GM19351 (cell line): ENCODE measurements around the gene NDUFC1.
"Not testable (repeated sequence)": the region's sequence is repeated elsewhere in the genome, so short reads cannot be mapped to it uniquely, and the experiment has no call there.

Experiments
- ATAC-seq: cut with Tn5 transposase; IDR thresholded peaks from one replicate; pipeline ENCODE4 v1.9.1; 2021; ENCODE audit warnings: mild to moderate bottlenecking, moderate library complexity; ENCODE audit not compliant: unreplicated experiment

Gene NDUFC1

DNA sequence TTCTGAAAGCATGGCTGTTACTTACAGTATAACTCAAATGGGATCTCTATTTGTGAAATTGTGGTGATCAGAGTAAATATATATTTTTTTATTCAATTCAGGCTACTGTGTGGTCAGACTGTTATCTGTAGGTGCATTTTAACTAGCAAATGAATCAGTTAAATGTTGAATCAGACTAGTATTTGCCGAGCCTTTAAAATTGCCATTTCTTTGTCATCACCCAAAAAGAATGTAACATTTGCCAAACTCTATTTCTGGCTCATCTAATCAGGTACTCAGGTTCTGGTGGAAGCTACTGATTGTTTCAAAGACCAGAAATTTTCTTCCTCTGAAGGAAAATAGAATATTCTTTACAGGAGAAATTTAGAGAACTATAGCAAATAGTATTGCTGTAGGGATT, 2.7 kb downstream of the NDUFC1 start:
- ATAC-seq: no peak

DNA sequence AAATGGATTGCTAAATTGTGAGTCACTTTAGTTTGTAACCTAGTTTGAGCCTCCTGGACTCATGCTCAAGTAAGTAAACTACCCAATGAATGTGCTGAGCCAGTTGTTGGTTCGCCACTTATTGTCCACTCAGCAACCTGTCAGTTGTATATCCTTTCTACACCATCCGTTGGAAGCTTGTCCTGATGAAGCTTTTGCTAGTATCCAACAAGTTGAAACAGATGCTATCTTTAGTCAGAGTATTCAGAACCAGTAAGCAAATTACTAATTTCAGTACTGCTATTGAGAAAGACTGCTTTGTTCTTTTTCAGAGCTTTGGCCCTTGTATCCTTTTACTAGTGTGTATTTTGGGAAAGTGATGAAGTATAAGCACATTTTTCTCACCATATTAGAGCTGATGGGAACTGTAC, 5.3 kb downstream of the NDUFC1 start:
- ATAC-seq: no peak

DNA sequence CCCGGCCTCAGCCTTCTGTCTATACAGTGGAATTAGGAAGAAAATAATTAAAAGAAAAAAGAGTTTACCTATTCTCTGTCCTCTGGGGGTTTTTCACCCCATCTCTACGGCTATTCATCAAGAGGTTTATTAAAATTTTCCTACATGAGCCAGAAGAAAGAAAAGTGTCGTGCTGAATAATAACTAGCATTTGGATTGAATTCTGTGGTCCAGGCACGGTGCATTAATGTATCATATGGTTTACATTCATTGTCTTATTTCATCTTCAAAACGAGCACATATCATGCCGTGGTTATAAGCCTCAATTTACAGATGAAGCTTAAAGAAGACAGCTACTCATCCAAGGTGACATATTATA, 6.4 kb downstream of the NDUFC1 start:
- ATAC-seq: no peak

DNA sequence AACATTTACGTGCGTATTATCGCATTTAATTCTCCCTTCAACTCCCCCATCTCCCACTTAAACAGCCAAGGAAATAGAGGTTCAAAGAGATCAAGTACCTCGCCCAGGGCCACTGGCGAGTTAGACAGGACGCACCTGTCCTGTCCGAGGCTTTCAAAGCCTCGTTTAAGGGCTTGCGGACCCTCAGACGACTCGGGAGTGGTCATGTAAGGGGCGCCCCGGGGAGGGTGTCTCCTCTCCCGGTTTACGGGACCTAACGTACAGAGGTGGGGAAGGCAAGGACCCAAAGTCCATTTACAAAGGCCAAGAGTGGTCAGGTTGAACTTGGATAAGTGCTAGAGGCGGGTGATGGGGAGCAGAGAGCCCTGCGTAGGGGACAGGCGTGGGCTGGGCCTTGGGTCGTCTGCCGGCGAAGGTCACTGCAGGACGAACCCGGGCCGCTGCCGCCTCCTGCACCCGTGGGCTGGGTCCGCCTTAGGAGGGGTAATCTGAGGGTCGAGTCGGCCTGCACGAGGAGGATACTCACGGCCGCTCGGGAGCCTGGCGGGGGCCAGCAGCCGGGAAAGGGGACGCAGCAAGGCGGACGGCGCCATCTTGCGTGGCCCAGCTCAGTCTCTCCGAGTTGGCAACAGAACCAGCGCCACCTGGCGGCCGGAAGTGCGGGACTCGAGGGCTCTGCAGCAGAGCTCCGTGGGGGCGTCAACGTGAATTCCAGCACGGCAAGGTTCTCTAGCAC, 6.9 kb downstream of the NDUFC1 start:
- ATAC-seq: peak; percentile 88

DNA sequence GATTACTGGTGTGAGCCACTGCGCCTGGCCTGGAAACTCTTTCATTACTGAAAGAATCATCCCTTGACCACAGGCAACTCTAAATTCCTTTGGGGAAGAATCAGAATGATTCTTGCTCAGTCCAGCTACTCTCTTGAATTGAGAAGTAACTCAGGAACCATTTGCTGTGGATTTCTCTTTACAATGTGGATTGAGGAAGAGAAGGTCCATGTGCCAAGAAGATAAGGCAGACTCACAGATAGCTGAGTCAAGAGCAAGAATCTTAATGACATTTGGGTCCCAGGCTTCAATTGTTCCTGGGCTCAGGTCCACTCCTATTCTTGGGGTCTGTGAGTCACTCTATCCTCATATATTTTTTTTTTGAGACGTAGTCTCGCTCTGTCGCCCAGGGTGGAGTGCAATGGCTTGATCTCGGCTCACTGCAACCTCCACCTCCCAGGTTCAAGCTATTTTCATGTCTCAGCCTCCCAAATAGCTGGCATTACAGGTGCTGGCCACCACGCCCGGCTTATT, 16.0 kb downstream of the NDUFC1 start:
- no peak for ATAC-seq

DNA sequence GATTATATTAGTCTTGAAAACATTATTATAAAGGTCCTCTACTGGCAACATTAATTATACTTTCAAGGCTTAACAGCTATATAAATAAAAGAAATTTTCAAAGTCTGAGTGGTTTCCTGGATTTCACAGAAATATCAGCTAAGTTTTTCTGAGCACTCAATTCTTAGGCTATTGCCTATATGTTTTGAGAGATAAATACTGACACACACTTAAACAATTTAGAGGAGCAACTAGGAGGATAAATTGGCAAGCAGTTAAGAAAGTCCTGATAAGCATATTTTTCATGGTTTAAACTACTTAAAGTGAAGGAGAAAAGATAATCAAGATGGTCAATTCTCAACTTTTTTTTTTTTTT, 19.6 kb downstream of the NDUFC1 start:
- ATAC-seq: no peak

DNA sequence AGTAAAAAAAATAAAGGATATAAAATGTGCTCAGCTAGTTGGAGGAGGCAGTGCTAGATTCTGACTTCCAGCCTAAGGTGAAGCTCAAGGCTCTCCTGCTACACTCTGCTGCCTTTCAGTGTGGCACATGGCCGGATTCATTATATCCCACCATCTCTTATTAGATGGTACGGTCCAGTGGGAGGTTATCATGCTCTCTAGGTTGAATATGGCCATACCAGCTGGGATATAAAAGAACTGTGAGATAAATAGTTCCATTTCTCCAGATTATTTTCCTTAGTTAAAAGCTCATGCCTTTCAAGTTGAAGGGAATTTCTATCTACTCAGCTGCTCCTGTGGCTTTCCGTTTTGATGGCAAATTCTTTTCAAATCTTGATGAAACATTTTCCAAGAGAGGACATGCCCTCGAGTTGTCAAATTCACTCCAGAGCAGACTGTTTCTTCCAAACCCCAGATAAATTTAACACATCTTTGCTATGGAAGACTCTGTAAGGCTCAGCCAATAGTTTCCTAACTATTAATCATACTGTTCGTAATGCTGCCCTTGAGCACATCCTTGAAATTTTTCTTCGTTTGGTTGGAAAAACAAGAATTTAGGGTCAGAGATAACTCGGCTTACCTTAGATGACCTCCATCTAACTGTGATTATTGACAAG, 20.1 kb downstream of the NDUFC1 start:
- no peak for ATAC-seq

DNA sequence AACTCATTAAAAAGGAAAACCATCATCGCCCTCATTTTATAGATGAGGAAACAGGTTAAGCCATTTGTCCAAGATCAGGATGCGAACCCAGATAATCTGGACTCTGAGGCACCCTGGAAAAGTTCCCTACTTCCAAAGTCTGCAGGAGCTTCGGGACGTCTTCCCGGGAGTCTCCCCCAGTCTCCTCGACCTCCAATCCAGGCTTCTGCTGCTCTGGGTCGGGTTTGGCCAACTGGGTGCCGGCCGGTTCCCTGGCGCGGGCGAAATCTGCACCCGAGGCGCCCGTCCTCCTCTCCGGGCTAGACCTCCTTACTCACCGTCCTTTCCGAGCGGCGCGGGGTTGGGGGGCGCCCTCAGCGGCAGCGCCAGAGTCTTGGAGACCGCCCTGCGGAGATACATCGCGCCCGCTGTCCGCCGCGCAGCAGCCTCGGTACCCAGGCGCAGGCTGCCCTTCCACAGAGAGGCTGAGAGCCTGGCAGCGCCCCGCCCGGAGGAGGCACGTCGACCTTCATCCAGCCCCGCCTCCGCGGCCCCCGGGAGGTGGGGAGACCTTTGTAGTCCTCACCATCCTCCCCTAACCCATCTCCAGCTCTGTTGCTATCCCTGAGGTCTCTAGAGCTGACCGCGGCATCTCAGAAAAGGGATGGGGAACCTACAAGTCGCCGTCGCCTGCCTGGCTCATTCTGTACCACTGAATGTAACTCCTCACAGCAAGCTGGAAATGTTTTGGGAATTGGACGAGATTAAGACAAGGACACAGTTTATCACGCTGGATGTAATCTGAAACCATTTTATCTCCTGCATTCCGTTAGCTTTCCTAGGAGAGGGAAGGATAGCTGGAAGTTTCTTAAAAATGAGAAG, 22.3 kb downstream of the NDUFC1 start, which contains the start of gene MGARP:
Gene MGARP, minus strand, starts transcription at position 466 of the 861 bp plus-strand sequence. Its CDS starts 67 bp downstream, at position 399.
- ATAC-seq: no peak

DNA sequence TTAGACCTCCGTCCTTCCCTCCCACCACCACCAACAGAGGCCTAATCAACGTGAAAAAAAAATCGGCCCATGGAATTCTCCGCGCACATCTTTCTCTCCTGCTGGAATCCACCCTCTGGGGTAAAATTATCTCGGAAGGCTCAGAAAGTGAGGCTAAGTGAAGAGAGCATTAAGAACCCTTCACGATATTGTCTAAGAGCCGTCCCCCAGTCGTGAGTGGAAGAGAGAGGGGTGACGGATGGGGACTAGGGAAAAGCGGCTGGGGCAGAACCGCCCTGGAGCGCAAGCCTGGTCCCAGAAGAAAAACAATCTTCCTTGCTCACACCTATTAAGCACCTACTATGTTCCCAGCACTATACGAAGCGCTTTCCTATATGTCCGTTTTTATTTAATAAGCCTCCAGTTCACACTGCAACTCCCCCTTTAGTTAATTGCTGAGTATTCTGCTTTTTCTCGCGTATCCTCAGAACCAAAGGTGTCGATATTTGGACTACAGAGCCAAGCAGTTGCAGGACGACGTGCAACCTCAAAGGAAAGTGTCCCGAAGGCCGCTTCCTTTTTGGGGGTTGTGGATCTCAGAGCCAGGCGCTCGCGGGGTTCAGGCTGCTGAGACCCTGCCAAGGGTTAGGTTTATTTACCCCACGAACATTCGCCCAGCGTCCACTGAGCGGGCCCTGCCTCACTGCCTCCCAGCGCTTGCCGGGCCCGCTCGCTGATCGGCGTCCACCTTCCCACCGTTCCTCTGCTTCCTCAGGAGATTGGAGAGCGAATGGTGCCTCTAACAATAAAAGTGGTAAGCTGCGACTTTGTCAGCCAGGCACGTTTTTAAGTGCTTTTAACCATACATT, 23.1 kb downstream of the NDUFC1 start:
- ATAC-seq: no peak

DNA sequence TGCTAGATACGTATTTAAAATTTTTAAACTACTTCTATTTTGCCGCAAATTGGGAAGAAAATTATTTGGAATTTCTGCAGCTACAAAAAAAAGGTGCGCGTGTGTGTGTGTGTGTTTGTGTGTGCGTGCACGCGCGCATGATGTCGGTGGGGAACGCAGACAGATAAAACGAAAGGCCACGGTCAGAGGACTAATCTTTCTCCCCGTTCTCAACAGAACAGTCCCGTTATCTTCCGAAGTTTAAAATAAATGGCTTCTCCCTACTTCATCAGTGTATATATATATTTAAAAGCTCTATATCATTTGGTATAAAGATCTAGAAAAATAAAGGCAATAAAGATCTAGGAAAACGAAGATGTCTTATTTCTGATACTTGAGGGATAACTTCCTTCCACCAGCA, 23.8 kb downstream of the NDUFC1 start:
- no peak for ATAC-seq

DNA sequence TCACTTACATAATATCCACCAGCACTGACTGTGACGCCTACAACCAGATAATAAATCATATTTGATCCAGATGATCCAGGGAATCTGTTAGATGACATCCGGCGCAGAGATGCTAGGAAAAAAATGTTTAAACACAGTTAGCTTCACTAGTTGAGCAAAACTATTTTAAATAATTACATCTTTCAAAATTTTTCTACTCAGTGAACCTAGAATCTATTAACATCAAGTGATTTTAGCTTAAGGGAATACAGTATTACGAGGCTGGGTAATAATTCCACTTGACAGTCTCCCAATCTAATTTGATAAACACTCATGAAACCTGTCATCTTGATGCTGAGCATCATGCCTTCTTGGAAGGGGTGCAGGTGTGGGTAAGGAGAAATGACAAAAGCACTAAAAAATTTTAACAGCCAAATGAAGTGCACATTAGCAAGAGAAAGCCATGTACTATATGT, 27.0 kb downstream of the NDUFC1 start:
- ATAC-seq: no peak

DNA sequence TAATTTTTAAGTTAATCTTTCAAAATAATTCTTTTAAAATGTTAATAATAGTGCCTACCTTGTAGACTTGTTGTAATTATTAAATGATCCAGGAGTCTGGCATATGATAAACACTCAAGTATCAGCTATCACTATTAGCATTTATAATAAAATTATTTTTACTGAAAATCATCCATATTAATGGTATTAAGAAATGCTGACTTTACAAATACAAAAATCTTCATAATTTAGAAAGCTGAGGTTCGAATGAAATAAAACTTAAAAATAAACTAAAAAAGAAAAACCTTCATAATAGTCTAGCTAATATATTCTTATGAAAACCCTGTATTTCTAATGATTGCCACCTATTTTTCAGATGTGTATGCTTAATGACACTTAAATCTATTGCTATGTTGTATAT, 27.5 kb downstream of the NDUFC1 start:
- no peak for ATAC-seq

DNA sequence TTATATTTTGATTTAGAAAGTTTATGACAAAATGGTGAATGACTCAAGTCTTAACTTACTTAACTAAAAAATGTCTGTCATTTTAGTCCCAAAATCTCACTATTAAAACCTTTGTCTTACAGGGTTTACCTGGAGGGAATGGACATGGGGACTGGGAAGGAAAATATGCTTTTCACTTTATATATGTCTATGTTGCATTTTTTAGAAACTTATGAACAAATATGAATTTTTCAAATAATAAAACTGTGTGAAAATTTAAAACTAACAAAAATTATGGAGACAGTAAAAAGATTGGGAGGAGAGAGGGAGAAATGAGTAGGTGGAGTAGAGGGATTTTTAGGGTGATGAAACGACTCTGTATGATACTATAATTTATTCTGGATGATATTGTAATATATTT, 28.4 kb downstream of the NDUFC1 start:
- ATAC-seq: no peak

DNA sequence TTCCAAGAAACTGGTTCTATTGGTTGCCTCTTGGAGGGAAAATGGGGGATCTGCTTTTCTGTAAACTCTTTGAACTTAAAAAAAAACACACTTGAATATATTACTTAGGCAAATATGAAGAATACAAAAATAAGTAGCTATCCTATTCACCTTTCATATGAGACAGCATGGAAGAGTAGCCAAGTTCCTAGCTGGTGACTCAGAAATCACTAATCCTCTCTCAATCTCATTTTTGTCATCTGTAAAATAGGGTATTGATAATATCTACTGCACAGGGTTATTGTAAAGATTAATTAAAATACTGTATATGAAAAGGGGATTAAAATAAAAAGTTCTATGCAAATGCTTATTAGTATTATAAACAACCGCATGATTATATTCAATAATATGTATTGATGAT, 35.0 kb downstream of the NDUFC1 start:
- ATAC-seq: no peak

DNA sequence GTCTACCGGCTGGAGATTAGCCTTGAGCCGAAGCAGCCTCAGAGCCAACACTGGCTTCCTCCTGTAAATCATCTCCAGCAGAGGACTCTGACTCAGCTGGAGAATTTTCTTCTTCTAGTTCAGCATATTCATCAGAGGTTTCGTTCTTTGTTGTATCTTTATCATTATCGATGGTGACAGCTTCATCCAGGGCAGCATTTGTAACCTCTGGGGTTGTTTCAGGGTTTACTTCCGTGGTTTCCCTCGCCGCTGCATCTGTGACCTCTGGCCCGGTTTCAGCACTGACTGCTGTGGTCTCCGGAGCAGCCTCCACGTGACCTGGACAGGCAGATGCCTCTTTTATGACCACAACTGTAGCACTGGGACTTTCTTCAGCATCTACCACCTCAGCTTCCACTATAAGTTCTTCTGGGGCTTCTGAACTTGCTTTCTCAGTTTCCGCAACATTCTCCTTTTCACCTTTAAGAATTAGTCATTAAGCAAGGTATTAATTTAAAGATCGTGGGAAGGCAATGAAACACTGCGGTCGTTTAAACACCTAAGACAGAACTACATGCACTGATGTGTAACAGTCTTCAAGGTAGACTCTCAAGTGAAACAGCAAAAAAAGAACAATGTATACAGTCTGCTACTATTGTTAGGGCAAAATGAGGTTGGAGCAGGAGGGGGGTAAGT, 35.6 kb downstream of the NDUFC1 start:
- peak; percentile 96 for ATAC-seq

DNA sequence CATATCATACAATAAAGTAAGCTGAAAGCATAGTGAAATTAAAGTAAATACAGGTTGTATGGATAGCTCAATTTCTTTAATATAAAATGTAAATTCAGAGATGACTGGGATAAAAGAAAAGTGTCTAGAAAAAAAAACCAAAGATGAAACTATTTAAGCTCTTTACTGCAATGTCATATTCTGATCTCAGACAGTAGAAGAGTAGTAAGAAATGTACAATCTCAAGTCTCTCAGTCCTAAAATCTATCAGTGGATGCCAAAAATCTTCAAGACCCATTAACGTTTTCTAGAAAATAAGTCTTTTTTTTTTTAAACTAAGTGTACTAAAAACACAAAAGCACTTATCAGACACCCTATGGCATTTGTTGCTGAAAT, 36.1 kb downstream of the NDUFC1 start:
- no peak for ATAC-seq

DNA sequence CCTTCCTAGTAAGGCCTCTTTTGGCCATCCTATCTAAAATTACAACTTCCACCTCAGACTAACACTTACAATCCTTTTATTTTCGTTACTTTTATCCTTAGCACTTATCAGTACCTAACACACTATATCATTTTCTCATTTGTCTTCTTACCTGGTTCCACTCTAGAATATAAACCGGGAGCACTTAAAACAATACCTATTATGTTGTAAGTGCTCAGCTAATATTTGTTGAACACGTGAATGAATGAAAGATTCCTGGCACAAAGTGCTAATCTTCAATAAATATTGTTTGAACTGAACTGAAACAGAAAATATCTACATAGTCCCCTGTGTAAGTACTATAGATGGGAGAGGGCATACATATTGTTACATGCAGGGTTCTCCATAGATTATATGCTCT, 36.6 kb downstream of the NDUFC1 start:
- ATAC-seq: no peak

DNA sequence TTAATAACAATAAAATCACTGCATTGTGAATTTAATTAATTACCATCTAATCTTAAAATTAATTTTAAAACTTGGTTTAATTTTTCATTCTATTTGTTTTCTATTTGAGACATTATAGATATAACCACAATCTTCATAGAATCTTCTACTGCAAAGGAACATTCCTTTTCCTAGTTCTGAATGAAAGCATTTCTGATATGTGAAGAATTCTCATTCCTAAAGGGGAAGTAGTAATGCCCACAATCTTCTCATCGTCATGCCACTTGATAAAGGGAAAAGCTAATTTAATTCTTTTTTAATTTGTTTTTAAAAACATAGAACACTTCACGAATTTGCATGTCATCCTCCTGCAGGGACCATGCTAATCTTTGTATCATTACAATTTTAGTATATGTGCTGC, 45.9 kb downstream of the NDUFC1 start:
- no peak for ATAC-seq

DNA sequence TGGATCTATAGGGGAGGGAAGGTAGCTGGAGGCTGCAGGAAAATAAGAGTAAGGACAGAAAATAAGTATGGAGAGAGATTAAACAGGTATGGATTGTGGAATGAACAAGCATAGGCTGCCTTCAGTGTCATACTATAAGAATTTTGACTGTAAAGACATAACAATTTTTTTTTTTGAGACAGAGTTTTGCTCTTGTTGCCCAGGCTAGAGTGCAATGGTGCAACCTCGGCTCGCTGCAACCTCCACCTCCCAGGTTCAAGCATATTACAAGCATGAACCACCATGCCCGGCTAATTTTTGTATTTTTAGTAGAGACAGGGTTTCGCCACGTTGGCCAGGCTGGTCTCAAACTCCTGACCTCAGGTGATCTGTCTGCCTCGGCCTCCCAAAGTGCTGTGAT, 46.7 kb downstream of the NDUFC1 start:
- ATAC-seq: not testable (repeated sequence)

DNA sequence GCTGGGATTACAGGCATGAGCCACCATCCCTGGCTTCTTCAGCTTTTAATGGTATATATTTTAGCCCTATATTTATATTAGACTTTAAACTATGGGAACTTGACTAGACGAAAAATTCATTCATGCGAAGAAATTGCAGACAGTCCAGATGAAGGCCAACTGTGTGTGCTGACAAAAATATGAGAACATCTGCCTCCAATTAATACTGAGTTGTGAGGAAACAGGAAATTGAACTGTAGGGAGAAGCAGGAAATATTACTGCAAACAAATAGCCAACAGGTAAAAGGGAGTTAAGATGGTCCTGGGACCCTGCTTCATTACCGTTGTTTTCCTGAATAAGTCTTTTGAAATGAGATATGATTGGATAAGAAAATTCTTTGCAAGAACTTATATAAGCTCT, 48.6 kb downstream of the NDUFC1 start:
- no peak for ATAC-seq
